Measurements from ENCODE around the gene TARBP2. TPM values are rescaled to one million over a fixed set of nuclear protein-coding genes. Genes with fewer than 3 reads are reported as not detected.
A peak's percentile ranks its signal among the peaks of the same experiment; 100 is the strongest.
"Not testable (repeated sequence)": the region's sequence is repeated elsewhere in the genome, so short reads cannot be mapped to it uniquely, and the experiment has no call there.

TARBP2 gene
- total RNA-seq, 1 experiment from 2014 or later, result 80.5 TPM

- DNase-seq, result no peak
- H3K27me3 ChIP-seq (ENCODE audit: control insufficient read depth, insufficient read depth, low read length), result no peaks in the 10 kb centered on the region
- H3K36me3 ChIP-seq (replicated peaks; ENCODE audit: control insufficient read depth, insufficient read depth, low read length), result peaks cover 76% of the 10 kb centered on the region
- H3K4me3 ChIP-seq (ENCODE audit: insufficient read depth, low read depth, low read length), result no peak overlapping the region
Observed at GRCh38 chr12:53465679-53466078, 35.4 kb upstream of the TARBP2 start.

- no peaks in the 10 kb centered on the region for H3K27me3 ChIP-seq (ENCODE audit: control insufficient read depth, insufficient read depth, low read length)
- no peak overlapping the region for H3K4me3 ChIP-seq (ENCODE audit: insufficient read depth, low read depth, low read length)
- no peak for DNase-seq
- H3K36me3 ChIP-seq (replicated peaks; ENCODE audit: control insufficient read depth, insufficient read depth, low read length), result peaks cover 71% of the 10 kb centered on the region
Observed at GRCh38 chr12:53466640-53467039, 34.4 kb upstream of the TARBP2 start.

GRCh38 chr12:53467082-53467481 is 34.0 kb upstream of the TARBP2 start:
- no peaks in the 10 kb centered on the region for H3K27me3 ChIP-seq (ENCODE audit: control insufficient read depth, insufficient read depth, low read length)
- no peak for DNase-seq
- peaks cover 72% of the 10 kb centered on the region for H3K36me3 ChIP-seq (replicated peaks; ENCODE audit: control insufficient read depth, insufficient read depth, low read length)
- H3K4me3 ChIP-seq (ENCODE audit: insufficient read depth, low read depth, low read length), result no peak overlapping the region

- Histone ChIP-seq H3K27me3 (ENCODE audit: control insufficient read depth, insufficient read depth, low read length) (no peaks in the 10 kb centered on the region), H3K36me3 (replicated peaks; ENCODE audit: control insufficient read depth, insufficient read depth, low read length) (peaks cover 68% of the 10 kb centered on the region), H3K4me3 (ENCODE audit: insufficient read depth, low read depth, low read length) (no peak overlapping the region)
- DNase-seq, result no peak
Observed at GRCh38 chr12:53467880-53468279, 33.2 kb upstream of the TARBP2 start.

GRCh38 chr12:53468282-53468681 is 32.8 kb upstream of the TARBP2 start:
- no peaks in the 10 kb centered on the region for H3K27me3 ChIP-seq (ENCODE audit: control insufficient read depth, insufficient read depth, low read length)
- no peak overlapping the region for H3K4me3 ChIP-seq (ENCODE audit: insufficient read depth, low read depth, low read length)
- peaks cover 65% of the 10 kb centered on the region for H3K36me3 ChIP-seq (replicated peaks; ENCODE audit: control insufficient read depth, insufficient read depth, low read length)
- no peak for DNase-seq

GRCh38 chr12:53472056-53472582 is 29.0 kb upstream of the TARBP2 start:
- Histone ChIP-seq H3K36me3 (replicated peaks; ENCODE audit: control insufficient read depth, insufficient read depth, low read length) (peaks cover 60% of the 10 kb centered on the region), H3K4me3 (ENCODE audit: insufficient read depth, low read depth, low read length) (no peak overlapping the region), H3K27me3 (ENCODE audit: control insufficient read depth, insufficient read depth, low read length) (no peaks in the 10 kb centered on the region)
- DNase-seq, result no peak

- no peak for DNase-seq
- H3K36me3 ChIP-seq (replicated peaks; ENCODE audit: control insufficient read depth, insufficient read depth, low read length), result peaks cover 51% of the 10 kb centered on the region
- H3K27me3 ChIP-seq (ENCODE audit: control insufficient read depth, insufficient read depth, low read length), result no peaks in the 10 kb centered on the region
- no peak overlapping the region for H3K4me3 ChIP-seq (ENCODE audit: insufficient read depth, low read depth, low read length)
Observed at GRCh38 chr12:53474077-53474476, 27.0 kb upstream of the TARBP2 start.

- no peak for DNase-seq
- Histone ChIP-seq H3K27me3 (ENCODE audit: control insufficient read depth, insufficient read depth, low read length) (no peaks in the 10 kb centered on the region), H3K36me3 (replicated peaks; ENCODE audit: control insufficient read depth, insufficient read depth, low read length) (peaks cover 49% of the 10 kb centered on the region), H3K4me3 (ENCODE audit: insufficient read depth, low read depth, low read length) (no peak overlapping the region)
Observed at GRCh38 chr12:53474819-53475218, 26.3 kb upstream of the TARBP2 start.

GRCh38 chr12:53476769-53477209 is 24.3 kb upstream of the TARBP2 start:
- DNase-seq, result peak; percentile 76
- Histone ChIP-seq H3K27me3 (ENCODE audit: control insufficient read depth, insufficient read depth, low read length) (no peaks in the 10 kb centered on the region), H3K4me3 (ENCODE audit: insufficient read depth, low read depth, low read length) (no peak overlapping the region), H3K36me3 (replicated peaks; ENCODE audit: control insufficient read depth, insufficient read depth, low read length) (peaks cover 47% of the 10 kb centered on the region)

- no peak for DNase-seq
- Histone ChIP-seq H3K4me3 (ENCODE audit: insufficient read depth, low read depth, low read length) (no peak overlapping the region), H3K27me3 (ENCODE audit: control insufficient read depth, insufficient read depth, low read length) (no peaks in the 10 kb centered on the region), H3K36me3 (replicated peaks; ENCODE audit: control insufficient read depth, insufficient read depth, low read length) (peaks cover 44% of the 10 kb centered on the region)
Observed at GRCh38 chr12:53478865-53479264, 22.2 kb upstream of the TARBP2 start.

GRCh38 chr12:53479331-53479730 is 21.8 kb upstream of the TARBP2 start:
- Histone ChIP-seq H3K27me3 (ENCODE audit: control insufficient read depth, insufficient read depth, low read length) (no peaks in the 10 kb centered on the region), H3K4me3 (ENCODE audit: insufficient read depth, low read depth, low read length) (no peak overlapping the region), H3K36me3 (replicated peaks; ENCODE audit: control insufficient read depth, insufficient read depth, low read length) (peaks cover 42% of the 10 kb centered on the region)
- no peak for DNase-seq

- H3K4me3 ChIP-seq (ENCODE audit: insufficient read depth, low read depth, low read length), result no peak overlapping the region
- H3K27me3 ChIP-seq (ENCODE audit: control insufficient read depth, insufficient read depth, low read length), result no peaks in the 10 kb centered on the region
- H3K36me3 ChIP-seq (replicated peaks; ENCODE audit: control insufficient read depth, insufficient read depth, low read length), result peaks cover 39% of the 10 kb centered on the region
- DNase-seq, result no peak
Observed at GRCh38 chr12:53480491-53481442, 20.3 kb upstream of the TARBP2 start.

GRCh38 chr12:53481458-53481857 is 19.6 kb upstream of the TARBP2 start:
- not testable (repeated sequence) for H3K4me3 ChIP-seq (ENCODE audit: insufficient read depth, low read depth, low read length); H3K27me3 ChIP-seq (ENCODE audit: control insufficient read depth, insufficient read depth, low read length); DNase-seq
- peaks cover 34% of the 10 kb centered on the region for H3K36me3 ChIP-seq (replicated peaks; ENCODE audit: control insufficient read depth, insufficient read depth, low read length)

GRCh38 chr12:53481939-53482586 is 19.0 kb upstream of the TARBP2 start:
- no peak overlapping the region for H3K4me3 ChIP-seq (ENCODE audit: insufficient read depth, low read depth, low read length)
- H3K36me3 ChIP-seq (replicated peaks; ENCODE audit: control insufficient read depth, insufficient read depth, low read length), result peaks cover 34% of the 10 kb centered on the region
- peak; percentile 81 for DNase-seq
- H3K27me3 ChIP-seq (ENCODE audit: control insufficient read depth, insufficient read depth, low read length), result no peaks in the 10 kb centered on the region

Measured in H7 (cell line).